K562 (cell line): Measurements from ENCODE around the gene CAGE1. TPM values are rescaled to one million over a fixed set of nuclear protein-coding genes. Genes with fewer than 3 reads are reported as not detected.

Source experiments
- ATAC-seq: fragments of 200-7000 bp; cut with Tn5 transposase; 3 replicates; pipeline ENCODE4 v1.9.1; 2020; ENCODE audit warnings: moderate library complexity
- BruUV-seq: library from RNA; stranded (reverse); fragments of 400-500 nt; replicated peaks from 2 replicates; lab custom pipeline; 2021; lab: Mats Ljungman, UMichigan
- CTCF ChIA-PET: fragments of 300-600 bp; formaldehyde crosslinking; extraction: SDS; loops from one replicate; lab custom pipeline; 2021; ENCODE audit warnings: low intra/inter-chr PET ratio; lab: Yijun Ruan, JAX
- POLR2A ChIA-PET: fragments of 300-600, 350-650 bp; sonication (Branson Sonifier 250); formaldehyde crosslinking; extraction: SDS; loops from one replicate; lab custom pipeline; 2021; ENCODE audit warnings: antibody characterized with exemption, inconsistent platforms; lab: Yijun Ruan, JAX
- DNase-seq, 4 experiments: peaks; one replicate each; pipeline versions ENCODE4 v3.0.0 to v3.0.0-alpha.2; 2011 to 2018; ENCODE audit warnings: low spot score in 3 of 4, mixed read lengths in 3 of 4; ENCODE audit errors: extremely low read depth in 1 of 4
- FAIRE-seq: peaks from 2 replicates; lab custom pipeline; 2011; peaks lifted over from hg19 to GRCh38; lab: Jason Lieb, UNC
- H2AFZ ChIP-seq: 2 replicates; pipeline ENCODE4 v1.6.0; 2011; ENCODE audit warnings: low read depth, low read length, control low read depth, inconsistent platforms
- H3K27ac ChIP-seq: fragments of 200-600 bp; 3 replicates; pipeline ENCODE4 v1.8.0; 2011; ENCODE audit warnings: low read depth, mild to moderate bottlenecking, control low read depth, inconsistent platforms, low read length, moderate library complexity, mixed read lengths; ENCODE audit errors: extremely low read depth
- H3K27me3 ChIP-seq, 2 experiments: fragments of 300-600 bp in 1 of 2; 2 replicates in 1 of 2; 3 replicates in 1 of 2; pipeline versions ENCODE4 v1.6.0 to v1.8.0; 2011; ENCODE audit warnings: inconsistent platforms in 2 of 2, low read length in 2 of 2, mild to moderate bottlenecking in 1 of 2, mixed read lengths in 1 of 2, moderate library complexity in 1 of 2; ENCODE audit not compliant: control insufficient read depth in 2 of 2, insufficient read depth in 2 of 2
- H3K36me3 ChIP-seq: fragments of 300-600 bp; 3 replicates; pipeline ENCODE4 v1.8.0; 2011; ENCODE audit warnings: mild to moderate bottlenecking, low read length, inconsistent platforms; ENCODE audit not compliant: control insufficient read depth, insufficient read depth
- H3K4me1 ChIP-seq, 2 experiments: fragments of 200-600 bp in 1 of 2; replicated peaks in 1 of 2; 2 replicates in 1 of 2; 3 replicates in 1 of 2; pipeline versions ENCODE4 v1.5.1 to v1.8.0; 2011; ENCODE audit warnings: inconsistent platforms in 2 of 2, low read length in 2 of 2, mild to moderate bottlenecking in 1 of 2, mixed read lengths in 1 of 2, moderate library complexity in 1 of 2; ENCODE audit not compliant: control insufficient read depth in 2 of 2, insufficient read depth in 2 of 2
- H3K4me2 ChIP-seq: 2 replicates; pipeline ENCODE4 v1.6.1; 2011; ENCODE audit warnings: low read length, control low read depth, inconsistent platforms, mixed read lengths; ENCODE audit not compliant: insufficient read depth
- H3K4me3 ChIP-seq: fragments of 200-600 bp; sonication (generic), shearing (Covaris generic); 2 replicates; pipeline ENCODE4 v1.5.1; 2016; ENCODE audit warnings: control low read depth, inconsistent platforms
- H3K79me2 ChIP-seq: fragments of 200-600 bp; 3 replicates; pipeline ENCODE4 v1.8.0; 2011; ENCODE audit warnings: low read length, inconsistent platforms; ENCODE audit not compliant: control insufficient read depth, insufficient read depth
- H3K9ac ChIP-seq, 2 experiments: 2 replicates each; pipeline versions ENCODE4 v1.6.0 to v1.6.1; 2011; ENCODE audit warnings: low read depth in 2 of 2, low read length in 2 of 2, control low read depth in 1 of 2, inconsistent platforms in 1 of 2, mild to moderate bottlenecking in 1 of 2, mixed read lengths in 1 of 2; ENCODE audit not compliant: insufficient read depth in 1 of 2
- H3K9me1 ChIP-seq: one replicate; pipeline ENCODE4 v1.6.0; 2011; ENCODE audit warnings: inconsistent platforms, mild to moderate bottlenecking, low read length, moderate library complexity; ENCODE audit not compliant: control insufficient read depth, insufficient read depth
- H3K9me3 ChIP-seq: replicated peaks from 2 replicates; pipeline ENCODE4 v1.5.1; 2011; ENCODE audit warnings: low read depth, low read length, inconsistent platforms; ENCODE audit not compliant: control insufficient read depth, insufficient read depth
- H4K20me1 ChIP-seq: replicated peaks from 2 replicates; pipeline ENCODE4 v1.6.1; 2011; ENCODE audit warnings: low read length, inconsistent platforms, mixed read lengths; ENCODE audit not compliant: control insufficient read depth, insufficient read depth
- POLR2A ChIP-seq: fragments of 450-650 bp; conservative IDR thresholded peaks from 2 replicates; pipeline ENCODE4 v1.6.1; 2016
- POLR2G ChIP-seq: fragments of 200-400 bp; formaldehyde crosslinking; IDR thresholded peaks from 2 replicates; pipeline ENCODE4 v1.6.1; 2017; ENCODE audit warnings: low read depth, mild to moderate bottlenecking, antibody characterized with exemption, low read length, moderate library complexity
- PTRF ChIP-seq: fragments of 450-650 bp; IDR thresholded peaks from 2 replicates; pipeline ENCODE4 v1.6.1; 2016; ENCODE audit warnings: mild to moderate bottlenecking, missing genetic modification characterization, missing compliant biosample characterization
- SPI1 ChIP-seq: IDR thresholded peaks from 2 replicates; pipeline ENCODE4 v1.6.1; 2011; ENCODE audit warnings: low read depth, low read length, control low read depth, borderline replicate concordance
- ZNF764 ChIP-seq: fragments of 250-450 bp; sonication (Bioruptor Pico); IDR thresholded peaks from 2 replicates; pipeline ENCODE4 v1.4.0; 2020; ENCODE audit warnings: low read depth, mild to moderate bottlenecking, moderate library complexity
- WGBS: fragments of 100-300 bp; shearing (Covaris generic); methylation state at CpG from one replicate; pipeline ENCODE4 v1.1.6; 2016; ENCODE audit warnings: low coverage, mixed read lengths; ENCODE audit not compliant: insufficient coverage; ENCODE audit errors: missing lambda C conversion rate; 5-methylcytosine and 5-hydroxymethylcytosine counted together
- in situ Hi-C: fragments of 300-500 bp; cut with MboI; formaldehyde crosslinking; loops from 4 replicates; pipeline ENCODE4 v1.15.0; 2018; ENCODE audit warnings: inconsistent platforms, mixed read lengths
- intact Hi-C: fragments of 100-400 bp; cut with micrococcal nuclease; formaldehyde crosslinking; loops from 2 replicates; pipeline ENCODE4 v1.14.2; 2022
- polyA plus RNA-seq, 8 experiments: library from polyadenylated mRNA; depleted of rRNA in 4 of 8; stranded (reverse) in 5 of 8; unstranded in 3 of 8; fragments of >200 nt; fragmentation: Nextera tagmentation in 2 of 8; fragmentation: Illumina TruSeq in 1 of 8; extraction: Ambion mirVana in 2 of 8; extraction: Trizol in 1 of 8; gene quantifications; 2 replicates each; pipeline versions ENCODE4 v1.2.1 to v1.2.3, GENCODE V29; 2011 to 2014; ENCODE audit warnings: inconsistent platforms in 1 of 8, missing spikeins in 1 of 8
- total RNA-seq, 7 experiments: library from RNA; depleted of rRNA in 6 of 7; stranded (reverse); fragments of >200 nt in 6 of 7; fragmentation: Illumina TruSeq in 2 of 7; extraction: Trizol in 2 of 7; gene quantifications; 2 replicates each; pipeline versions ENCODE4 v1.2.1 to v1.2.3, GENCODE V29; 2011 to 2021; ENCODE audit warnings: low replicate concordance in 1 of 7

The CAGE1 gene
- total and polyA plus RNA-seq, 9 of the 15 experiments (the other 6 are each of a cell fraction or from before 2014, with no cell fraction given) = 0.13 to 0.33 (median 0.18) TPM; not detected in 4

DNA sequence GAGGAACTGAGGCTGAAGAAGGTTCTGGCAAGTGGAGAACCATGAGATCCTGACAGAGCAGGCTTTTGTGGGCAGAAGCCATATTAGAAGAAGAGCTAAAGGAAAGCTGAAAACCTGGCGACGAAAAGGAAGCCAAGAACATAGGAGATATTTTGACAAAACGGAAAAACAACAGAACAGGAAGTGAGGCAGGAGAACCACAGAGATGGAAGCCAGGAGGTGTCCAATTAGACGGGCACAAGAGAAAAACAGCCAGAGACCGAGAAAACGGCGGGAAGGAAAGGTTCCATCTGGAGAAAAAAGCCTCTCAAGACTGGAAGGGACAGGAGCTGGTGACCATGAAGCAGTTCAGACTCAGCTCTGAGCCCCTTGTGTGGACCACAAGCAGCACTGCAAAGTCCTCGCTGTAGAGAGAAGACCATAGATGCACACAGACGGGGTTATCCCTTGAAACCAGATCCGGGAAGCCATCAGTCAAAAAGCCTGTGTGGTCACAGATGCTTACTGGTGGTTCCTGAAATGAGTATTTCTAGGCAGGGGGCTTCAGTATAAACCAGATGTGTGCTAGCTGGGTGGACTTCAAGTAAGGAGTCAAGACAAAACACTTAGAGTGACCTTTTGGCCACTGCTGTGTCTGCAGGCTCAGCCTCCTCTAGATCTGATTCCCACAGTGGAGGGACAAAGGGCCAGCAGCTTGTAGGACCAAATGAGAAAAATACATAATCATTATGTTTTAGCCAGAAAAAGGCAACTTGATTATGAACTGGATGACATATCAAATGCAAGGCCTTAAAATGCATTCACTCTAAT, 107.2 kb downstream of the CAGE1 start:
- Histone ChIP-seq H4K20me1 (no peaks in the 10 kb centered on the region), H3K4me3 (no peak overlapping the region), H3K4me2 (no peak overlapping the region), H3K27ac (no peak overlapping the region), H3K36me3 (peaks cover 31% of the 10 kb centered on the region; the same call in 2 of the 3 replicates), H2AFZ (no peak overlapping the region), H3K9ac (no peak overlapping the region), H3K9me1 (no peaks in the 10 kb centered on the region), H3K9me3 (no peaks in the 10 kb centered on the region), H3K79me2 (no peaks in the 10 kb centered on the region), H3K4me1 (no peaks in the 10 kb centered on the region), H3K27me3 (no peaks in the 10 kb centered on the region)
- CTCF ChIA-PET = no interaction called here
- no TSS peak for BruUV-seq
- peak; percentile 39; the same call in 1 of the 2 replicates for TF ChIP-seq POLR2A
- no peak for TF ChIP-seq PTRF
- 0 out of 2 replicates have a peak, but pooled peaks have one; percentile 35 for TF ChIP-seq POLR2G
- 0 out of 2 replicates have a peak, but pooled peaks have one; percentile 31 for TF ChIP-seq SPI1
- TF ChIP-seq ZNF764 (CRISPR knock-in tag) = no peak
- FAIRE-seq (no peak), DNase-seq (no peak), ATAC-seq (peak; percentile 30; the same call in 1 of the 3 replicates)
- WGBS = 81% methylated on average over 9 of the region's 10 CpGs
- POLR2A ChIA-PET = interaction anchor here (0.6 to 1.6 kb wide), 3 partner anchors 10 to 622 kb away, joined by 3 to 6 read pairs (median 3); no protein-coding TSS in a partner anchor
- intact Hi-C loops (no loop called here), in situ Hi-C loops (loop anchor here (5.0 kb wide), 2 partner anchors 60 to 330 kb away; no protein-coding TSS in a partner anchor)

Other genes starting within 250 kb of the CAGE1 start
- gene SSR1, start 76.5 kb downstream of the CAGE1 start, total RNA-seq (2014; rRNA removed) = 75.7 and 87.7 TPM in 2 replicates
- gene SSR1, start 76.5 kb downstream of the CAGE1 start, total RNA-seq (2014; rRNA removed; fragmentation: Illumina TruSeq; extraction: Trizol) = 129 and 148 TPM in 2 replicates
- gene SSR1, start 76.5 kb downstream of the CAGE1 start, total RNA-seq (2015; rRNA removed; fragmentation: Illumina TruSeq; extraction: Trizol) = 94.0 and 97.4 TPM in 2 replicates
- 144 and 147 TPM in 2 replicates for gene SSR1, start 76.5 kb downstream of the CAGE1 start, total RNA-seq (2021)
- 176 and 197 TPM in 2 replicates for gene SSR1, start 76.5 kb downstream of the CAGE1 start, polyA plus RNA-seq (2011; rRNA removed)
- 144 and 167 TPM in 2 replicates for gene SSR1, start 76.5 kb downstream of the CAGE1 start, polyA plus RNA-seq (2014; fragmentation: Illumina TruSeq; extraction: Trizol)
- 100 to 1,000 TPM; 212 to 220 TPM for gene SSR1, start 76.5 kb downstream of the CAGE1 start, polyA plus RNA-seq (2014; fragmentation: Nextera tagmentation; extraction: Ambion mirVana)
- 107 and 110 TPM in 2 replicates for gene SSR1, start 76.5 kb downstream of the CAGE1 start, polyA plus RNA-seq (2014; rRNA removed)
- gene RIOK1, start 66 bp upstream of the CAGE1 start, total RNA-seq (2014; rRNA removed) = 52.8 and 129 TPM in 2 replicates
- 52.2 and 55.1 TPM in 2 replicates for gene RIOK1, start 66 bp upstream of the CAGE1 start, total RNA-seq (2014; rRNA removed; fragmentation: Illumina TruSeq; extraction: Trizol)
- gene RIOK1, start 66 bp upstream of the CAGE1 start, total RNA-seq (2015; rRNA removed; fragmentation: Illumina TruSeq; extraction: Trizol) = 56.1 and 65.9 TPM in 2 replicates
- 48.6 TPM in 2 replicates for gene RIOK1, start 66 bp upstream of the CAGE1 start, total RNA-seq (2021)
- gene RIOK1, start 66 bp upstream of the CAGE1 start, polyA plus RNA-seq (2011; rRNA removed) = 24.9 and 25.8 TPM in 2 replicates
- 66.3 and 73.1 TPM in 2 replicates for gene RIOK1, start 66 bp upstream of the CAGE1 start, polyA plus RNA-seq (2014; fragmentation: Illumina TruSeq; extraction: Trizol)
- 100 to 1,000 TPM in 1 of 2 experiments, 10 to 100 TPM in 1; 51.7 to 101 TPM for gene RIOK1, start 66 bp upstream of the CAGE1 start, polyA plus RNA-seq (2014; fragmentation: Nextera tagmentation; extraction: Ambion mirVana)
- 43.6 and 46.2 TPM in 2 replicates for gene RIOK1, start 66 bp upstream of the CAGE1 start, polyA plus RNA-seq (2014; rRNA removed)
- gene DSP, start 151.9 kb upstream of the CAGE1 start, total RNA-seq (2014; rRNA removed) = under 0.01 and 0.04 TPM in 2 replicates
- gene DSP, start 151.9 kb upstream of the CAGE1 start, total RNA-seq (2014; rRNA removed; fragmentation: Illumina TruSeq; extraction: Trizol) = 0.04 and 0.06 TPM in 2 replicates
- gene DSP, start 151.9 kb upstream of the CAGE1 start, total RNA-seq (2015; rRNA removed; fragmentation: Illumina TruSeq; extraction: Trizol) = under 0.01 TPM in 1 of 2 replicates, not detected in the other
- 0.24 and 0.27 TPM in 2 replicates for gene DSP, start 151.9 kb upstream of the CAGE1 start, total RNA-seq (2021)
- 0.03 TPM in 1 of 2 replicates, not detected in the other for gene DSP, start 151.9 kb upstream of the CAGE1 start, polyA plus RNA-seq (2011; rRNA removed)
- gene DSP, start 151.9 kb upstream of the CAGE1 start, polyA plus RNA-seq (2014; fragmentation: Illumina TruSeq; extraction: Trizol) = 0.03 and 0.04 TPM in 2 replicates
- under 1 TPM in 1 of 2 experiments, not detected in 1; 0.01 TPM for gene DSP, start 151.9 kb upstream of the CAGE1 start, polyA plus RNA-seq (2014; fragmentation: Nextera tagmentation; extraction: Ambion mirVana)
- 0.01 TPM in 1 of 2 replicates, not detected in the other for gene DSP, start 151.9 kb upstream of the CAGE1 start, polyA plus RNA-seq (2014; rRNA removed)
- gene SNRNP48, start 200.5 kb upstream of the CAGE1 start, total RNA-seq (2014; rRNA removed) = 17.1 and 17.7 TPM in 2 replicates
- 32.9 and 35.7 TPM in 2 replicates for gene SNRNP48, start 200.5 kb upstream of the CAGE1 start, total RNA-seq (2014; rRNA removed; fragmentation: Illumina TruSeq; extraction: Trizol)
- 26.9 and 31.1 TPM in 2 replicates for gene SNRNP48, start 200.5 kb upstream of the CAGE1 start, total RNA-seq (2015; rRNA removed; fragmentation: Illumina TruSeq; extraction: Trizol)
- 18.6 and 21.2 TPM in 2 replicates for gene SNRNP48, start 200.5 kb upstream of the CAGE1 start, total RNA-seq (2021)
- gene SNRNP48, start 200.5 kb upstream of the CAGE1 start, polyA plus RNA-seq (2011; rRNA removed) = 22.3 and 22.8 TPM in 2 replicates
- 20.6 and 28.1 TPM in 2 replicates for gene SNRNP48, start 200.5 kb upstream of the CAGE1 start, polyA plus RNA-seq (2014; fragmentation: Illumina TruSeq; extraction: Trizol)
- gene SNRNP48, start 200.5 kb upstream of the CAGE1 start, polyA plus RNA-seq (2014; fragmentation: Nextera tagmentation; extraction: Ambion mirVana) = 1 to 10 TPM; 6.2 to 8.7 TPM
- 18.6 and 19.2 TPM in 2 replicates for gene SNRNP48, start 200.5 kb upstream of the CAGE1 start, polyA plus RNA-seq (2014; rRNA removed)